Muscle of arm (tissue), 12 donors: ENCODE data around the gene FAM120AOS. TPM values are rescaled to one million over a fixed set of nuclear protein-coding genes. Genes with fewer than 3 reads are reported as not detected.

Experiments used
- DNase-seq: peaks from one replicate; pipeline ENCODE4 v3.0.0-alpha.2; 2013
- polyA plus RNA-seq, 12 donors: library from polyadenylated mRNA; unstranded; fragments of 120-200 nt; gene quantifications; one replicate each; pipeline ENCODE4 v1.2.1, GENCODE V29; 2013; ENCODE audit not compliant: insufficient read length in 12 of 12

The FAM120AOS gene
- polyA plus RNA-seq, 12 donors, result 34.8 to 50.1 (median 39.2) TPM; not detected in 1

- DNase-seq, result no peak
Observed at GRCh38 chr9:93470391-93470790, 17.0 kb upstream of the FAM120AOS start.

GRCh38 chr9:93468763-93469456 lies 15.5 kb upstream of the FAM120AOS start:
- DNase-seq, result peak; percentile 56

DNA sequence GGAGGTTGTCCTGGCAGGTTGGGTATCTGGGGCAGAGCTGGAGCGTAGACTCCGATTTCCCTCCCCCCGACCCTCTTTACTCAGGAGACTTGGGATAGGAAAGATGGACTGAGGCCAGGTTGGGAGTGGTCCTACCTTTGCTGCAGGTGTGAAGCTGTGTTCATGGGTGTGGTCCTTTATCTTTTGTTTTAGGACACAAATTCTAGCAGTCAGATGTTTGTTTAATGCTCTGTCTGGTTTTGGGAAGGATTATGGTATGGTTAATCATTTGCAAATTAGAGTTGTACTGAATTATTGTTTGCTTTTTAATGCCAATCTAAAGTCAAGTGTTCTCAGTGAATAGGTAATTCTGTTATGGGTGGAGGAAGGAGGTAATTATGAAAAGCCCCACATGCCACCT lies 14.1 kb upstream of the FAM120AOS start:
- no peak for DNase-seq

GRCh38 chr9:93467062-93467416 lies 13.7 kb upstream of the FAM120AOS start:
- no peak for DNase-seq

GRCh38 chr9:93466416-93467061 lies 13.2 kb upstream of the FAM120AOS start:
- DNase-seq, result no peak

DNA sequence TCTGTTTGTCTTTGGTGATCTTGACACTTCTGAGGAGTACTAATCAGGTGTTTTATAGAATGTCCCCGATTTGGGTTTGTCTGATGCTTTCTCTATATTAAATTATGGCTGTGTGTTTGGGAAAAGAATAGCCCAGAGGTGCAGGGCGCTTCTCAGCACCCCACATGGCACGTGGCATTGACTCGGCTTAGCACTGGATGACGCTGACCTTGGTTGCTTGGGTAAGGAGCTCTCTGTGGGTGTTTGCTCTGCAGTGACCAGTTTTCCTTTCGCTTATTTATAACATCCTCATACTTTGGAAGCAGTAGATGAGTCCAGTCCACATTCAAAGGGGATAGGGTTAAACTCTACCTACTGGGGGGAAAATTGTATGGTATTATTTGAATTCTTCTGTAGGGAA lies 12.5 kb upstream of the FAM120AOS start:
- DNase-seq, result no peak

GRCh38 chr9:93464876-93465275 lies 11.5 kb upstream of the FAM120AOS start:
- DNase-seq, result no peak

DNA sequence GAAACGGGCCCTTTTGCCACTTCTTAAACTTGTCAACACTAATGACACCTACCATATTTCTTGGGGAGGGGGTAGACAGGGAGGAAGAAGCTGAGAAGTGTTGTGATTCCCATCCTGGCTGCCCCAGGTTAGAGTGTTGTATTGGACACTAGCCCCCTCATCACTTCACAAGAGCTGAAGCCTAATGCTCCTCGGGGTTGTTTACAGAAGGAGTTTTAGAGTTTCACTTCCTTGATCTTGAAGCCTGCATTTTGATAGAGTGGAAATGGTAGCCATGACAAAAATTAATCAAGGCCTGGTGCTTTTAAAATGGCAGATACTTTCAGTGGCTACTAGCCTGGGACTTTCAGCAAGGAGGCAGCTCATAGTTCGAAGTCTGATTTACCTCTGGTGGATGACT lies 11.0 kb upstream of the FAM120AOS start:
- no peak for DNase-seq

DNA sequence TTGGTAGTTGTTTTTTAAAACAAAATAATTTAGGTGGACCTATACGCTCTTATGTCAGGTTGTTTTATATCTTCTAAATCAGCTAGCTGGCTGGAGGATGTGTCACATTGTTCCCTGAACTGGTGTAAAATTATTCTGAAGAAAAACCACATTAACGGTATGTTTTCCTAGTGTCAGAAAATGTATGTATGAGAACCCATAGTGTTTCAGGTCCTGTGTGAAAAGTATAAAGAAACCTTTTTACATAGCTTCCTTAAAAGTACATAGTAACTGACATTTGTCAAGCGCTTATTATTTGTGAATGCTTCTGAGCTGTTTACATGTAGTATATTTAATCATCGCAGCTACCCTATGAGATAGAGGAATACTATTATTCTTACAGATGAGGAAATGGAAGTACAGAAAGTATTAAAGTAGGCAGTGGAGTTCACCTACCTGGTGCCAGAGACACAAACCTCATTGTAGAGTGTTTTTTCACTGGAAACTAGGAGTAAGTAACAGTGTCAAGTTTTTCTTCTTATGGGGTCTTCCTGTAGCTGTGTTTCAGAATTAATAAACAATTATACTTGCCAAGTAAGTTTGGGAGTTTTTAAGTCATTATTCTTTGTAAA lies 10.4 kb upstream of the FAM120AOS start:
- DNase-seq, result no peak

- no peak for DNase-seq
Observed at GRCh38 chr9:93461821-93462220, 8.4 kb upstream of the FAM120AOS start.

- DNase-seq, result no peak
Observed at GRCh38 chr9:93461414-93461743, 8.0 kb upstream of the FAM120AOS start.

GRCh38 chr9:93460689-93461413 lies 7.5 kb upstream of the FAM120AOS start:
- no peak for DNase-seq

GRCh38 chr9:93459432-93459847 lies 6.1 kb upstream of the FAM120AOS start:
- DNase-seq, result no peak

DNA sequence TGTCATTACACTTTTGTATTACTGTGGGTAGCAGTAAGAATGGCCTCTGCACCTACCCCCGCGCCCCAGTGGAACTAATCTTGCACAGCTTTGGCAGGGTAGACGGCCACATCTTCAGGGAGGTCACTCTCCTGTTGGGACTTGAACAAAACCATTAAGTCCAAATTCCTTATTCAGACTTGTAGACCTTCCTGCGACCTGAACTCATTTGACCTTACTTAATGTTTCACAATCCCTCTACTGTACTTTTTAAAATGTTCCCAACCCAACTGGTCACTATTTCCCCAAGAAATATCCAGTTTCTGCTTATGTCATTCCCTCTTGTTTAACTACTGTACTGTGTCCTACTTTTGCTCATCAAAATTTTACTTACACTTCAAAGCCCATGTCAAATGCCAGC lies 5.3 kb upstream of the FAM120AOS start:
- no peak for DNase-seq

DNA sequence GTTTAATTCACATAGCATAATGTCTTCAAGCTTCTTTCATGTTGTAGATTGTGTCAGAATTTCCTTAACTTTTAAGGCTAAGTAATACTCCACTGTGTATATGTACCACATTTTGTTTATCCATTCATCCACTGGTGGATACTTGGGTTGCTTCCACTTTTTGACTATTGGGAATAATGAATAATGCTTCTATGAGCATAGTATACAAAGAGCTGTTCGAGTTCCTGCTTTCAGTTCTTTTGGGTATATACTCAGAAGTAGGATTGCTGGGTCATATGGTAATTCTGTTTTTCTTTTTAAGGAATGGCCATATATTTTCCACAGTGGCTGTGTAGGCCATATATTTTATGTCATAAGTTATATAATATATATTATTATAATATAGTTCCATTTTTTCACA lies 3.6 kb upstream of the FAM120AOS start:
- DNase-seq, result no peak

- DNase-seq, result no peak
Observed at GRCh38 chr9:93456504-93456903, 3.1 kb upstream of the FAM120AOS start.

GRCh38 chr9:93456022-93456421 lies 2.6 kb upstream of the FAM120AOS start:
- no peak for DNase-seq

- peak; percentile 15 for DNase-seq
Observed at GRCh38 chr9:93452710-93453046, 703 bp downstream of the FAM120AOS start.

GRCh38 chr9:93451849-93452709 lies 1.3 kb downstream of the FAM120AOS start:
- DNase-seq, result peak; percentile 31

DNA sequence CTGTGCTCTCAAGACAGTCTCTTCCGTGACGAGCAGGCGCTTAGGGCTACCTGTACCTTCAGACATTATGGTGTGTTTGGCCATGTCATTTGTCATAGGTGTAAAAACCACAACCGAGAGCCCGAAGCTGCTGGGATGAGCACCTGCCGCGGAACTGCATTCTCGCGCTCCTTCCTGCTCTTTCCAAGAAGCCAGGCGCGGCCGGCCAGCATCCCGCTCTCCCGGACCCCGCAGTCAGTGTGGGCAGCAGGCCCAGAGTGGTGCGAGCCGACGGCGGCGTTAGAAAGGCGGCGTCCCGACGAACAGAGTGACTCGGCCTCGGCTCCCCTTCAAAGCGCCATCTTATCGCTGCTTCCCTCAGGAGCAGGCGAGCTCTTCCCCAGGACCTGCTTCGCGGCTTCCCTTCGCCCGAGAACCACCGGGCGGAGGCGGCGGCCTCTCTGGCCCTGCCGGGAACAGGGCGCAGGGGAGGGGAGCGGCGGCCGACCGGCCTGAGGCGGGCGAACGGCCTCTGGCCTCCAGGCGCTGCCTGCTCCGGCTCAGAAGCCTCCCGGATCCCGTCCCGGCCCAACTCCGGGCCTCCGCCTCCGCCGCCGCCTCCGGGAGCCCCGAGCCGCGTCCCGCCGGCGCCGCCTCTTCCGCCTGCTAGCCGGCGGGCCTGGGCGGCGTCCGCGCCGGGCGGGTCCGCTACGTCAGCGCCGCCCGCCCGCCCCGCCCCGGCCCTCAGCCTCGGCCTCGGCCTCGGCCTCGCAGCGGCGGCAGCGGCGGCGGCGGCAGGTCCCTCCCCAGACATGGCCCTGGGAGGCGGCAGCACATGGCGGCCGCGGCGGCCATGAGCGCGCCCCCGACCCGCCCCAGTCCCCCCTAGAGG lies 2.2 kb downstream of the FAM120AOS start, which contains the start of gene FAM120A:
Gene FAM120A (plus strand): TSS at position 741 of the 871 bp plus-strand sequence. CDS start 231 bp downstream, outside the sequence.
- peak; percentile 56 for DNase-seq

GRCh38 chr9:93447655-93448054 lies 5.7 kb downstream of the FAM120AOS start:
- DNase-seq, result no peak
